Measurements from ENCODE around the gene IKBKE. TPM values are rescaled to one million over a fixed set of nuclear protein-coding genes. Genes with fewer than 3 reads are reported as not detected.

The IKBKE gene
- polyA plus RNA-seq, 1 donor from 2014 or later: not detected

DNA sequence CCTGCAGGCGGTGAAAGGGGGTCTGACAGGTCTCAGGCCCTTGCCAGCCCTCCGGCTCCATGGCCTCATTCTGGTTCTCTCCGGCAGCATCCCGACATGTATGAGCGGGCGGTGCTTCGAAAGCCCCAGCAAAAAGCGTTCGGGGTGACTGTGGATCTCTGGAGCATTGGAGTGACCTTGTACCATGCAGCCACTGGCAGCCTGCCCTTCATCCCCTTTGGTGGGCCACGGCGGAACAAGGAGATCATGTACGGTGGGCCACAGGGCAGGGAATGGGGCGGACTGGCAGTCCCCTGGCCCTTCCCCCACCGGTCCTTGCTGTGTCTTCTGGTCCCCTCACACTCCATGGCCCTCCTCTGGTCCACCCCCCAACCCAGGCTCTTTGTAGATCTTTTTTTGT, 6.3 kb downstream of the IKBKE start:
- H3K4me3 ChIP-seq (ENCODE audit: low read length): no peak overlapping the region
- H3K79me2 ChIP-seq (replicated peaks; ENCODE audit: insufficient read depth, low read length): no peaks in the 10 kb centered on the region
- H3K4me2 ChIP-seq (ENCODE audit: low read length): no peak overlapping the region
- H2AFZ ChIP-seq (ENCODE audit: low read depth, low read length): no peak overlapping the region
- H3K9me2 ChIP-seq (ENCODE audit: insufficient read depth, low read length): no peaks in the 10 kb centered on the region
- no peaks in the 10 kb centered on the region for H3K27me3 ChIP-seq (ENCODE audit: insufficient read depth, low read depth, low read length)
- H3F3A ChIP-seq (ENCODE audit: insufficient read depth, low read length, poor library complexity, severe bottlenecking): no peaks in the 10 kb centered on the region
- H3K9ac ChIP-seq (ENCODE audit: low read length): no peak overlapping the region
- H4K20me1 ChIP-seq (ENCODE audit: insufficient read depth): no peaks in the 10 kb centered on the region
- no peaks in the 10 kb centered on the region for H3K36me3 ChIP-seq (ENCODE audit: insufficient read depth, low read length)
- H3K27ac ChIP-seq (ENCODE audit: low read length): no peak overlapping the region
- TF ChIP-seq, protein P1, sequence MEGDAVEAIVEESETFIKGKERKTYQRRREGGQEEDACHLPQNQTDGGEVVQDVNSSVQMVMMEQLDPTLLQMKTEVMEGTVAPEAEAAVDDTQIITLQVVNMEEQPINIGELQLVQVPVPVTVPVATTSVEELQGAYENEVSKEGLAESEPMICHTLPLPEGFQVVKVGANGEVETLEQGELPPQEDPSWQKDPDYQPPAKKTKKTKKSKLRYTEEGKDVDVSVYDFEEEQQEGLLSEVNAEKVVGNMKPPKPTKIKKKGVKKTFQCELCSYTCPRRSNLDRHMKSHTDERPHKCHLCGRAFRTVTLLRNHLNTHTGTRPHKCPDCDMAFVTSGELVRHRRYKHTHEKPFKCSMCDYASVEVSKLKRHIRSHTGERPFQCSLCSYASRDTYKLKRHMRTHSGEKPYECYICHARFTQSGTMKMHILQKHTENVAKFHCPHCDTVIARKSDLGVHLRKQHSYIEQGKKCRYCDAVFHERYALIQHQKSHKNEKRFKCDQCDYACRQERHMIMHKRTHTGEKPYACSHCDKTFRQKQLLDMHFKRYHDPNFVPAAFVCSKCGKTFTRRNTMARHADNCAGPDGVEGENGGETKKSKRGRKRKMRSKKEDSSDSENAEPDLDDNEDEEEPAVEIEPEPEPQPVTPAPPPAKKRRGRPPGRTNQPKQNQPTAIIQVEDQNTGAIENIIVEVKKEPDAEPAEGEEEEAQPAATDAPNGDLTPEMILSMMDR (IDR thresholded peaks at IDR 0.05; ENCODE audit: poor library complexity, severe bottlenecking): no peak
- TF ChIP-seq MXI1 (conservative IDR thresholded peaks at IDR 0.05; ENCODE audit: poor library complexity, severe bottlenecking) (no peak), EP300 (conservative IDR thresholded peaks at IDR 0.05; ENCODE audit: poor library complexity, severe bottlenecking) (no peak), TAF1 (IDR thresholded peaks at IDR 0.05; ENCODE audit: low read depth) (no peak), EZH2 (IDR thresholded peaks at IDR 0.05; ENCODE audit: borderline replicate concordance, insufficient read depth, low read length, poor library complexity, severe bottlenecking) (no peak), SMC3 (conservative IDR thresholded peaks at IDR 0.05; ENCODE audit: poor library complexity) (no peak), POLR2AphosphoS5 (IDR thresholded peaks at IDR 0.05) (no peak), RAD21 (conservative IDR thresholded peaks at IDR 0.05) (no peak)
- TF ChIP-seq, protein P2, sequence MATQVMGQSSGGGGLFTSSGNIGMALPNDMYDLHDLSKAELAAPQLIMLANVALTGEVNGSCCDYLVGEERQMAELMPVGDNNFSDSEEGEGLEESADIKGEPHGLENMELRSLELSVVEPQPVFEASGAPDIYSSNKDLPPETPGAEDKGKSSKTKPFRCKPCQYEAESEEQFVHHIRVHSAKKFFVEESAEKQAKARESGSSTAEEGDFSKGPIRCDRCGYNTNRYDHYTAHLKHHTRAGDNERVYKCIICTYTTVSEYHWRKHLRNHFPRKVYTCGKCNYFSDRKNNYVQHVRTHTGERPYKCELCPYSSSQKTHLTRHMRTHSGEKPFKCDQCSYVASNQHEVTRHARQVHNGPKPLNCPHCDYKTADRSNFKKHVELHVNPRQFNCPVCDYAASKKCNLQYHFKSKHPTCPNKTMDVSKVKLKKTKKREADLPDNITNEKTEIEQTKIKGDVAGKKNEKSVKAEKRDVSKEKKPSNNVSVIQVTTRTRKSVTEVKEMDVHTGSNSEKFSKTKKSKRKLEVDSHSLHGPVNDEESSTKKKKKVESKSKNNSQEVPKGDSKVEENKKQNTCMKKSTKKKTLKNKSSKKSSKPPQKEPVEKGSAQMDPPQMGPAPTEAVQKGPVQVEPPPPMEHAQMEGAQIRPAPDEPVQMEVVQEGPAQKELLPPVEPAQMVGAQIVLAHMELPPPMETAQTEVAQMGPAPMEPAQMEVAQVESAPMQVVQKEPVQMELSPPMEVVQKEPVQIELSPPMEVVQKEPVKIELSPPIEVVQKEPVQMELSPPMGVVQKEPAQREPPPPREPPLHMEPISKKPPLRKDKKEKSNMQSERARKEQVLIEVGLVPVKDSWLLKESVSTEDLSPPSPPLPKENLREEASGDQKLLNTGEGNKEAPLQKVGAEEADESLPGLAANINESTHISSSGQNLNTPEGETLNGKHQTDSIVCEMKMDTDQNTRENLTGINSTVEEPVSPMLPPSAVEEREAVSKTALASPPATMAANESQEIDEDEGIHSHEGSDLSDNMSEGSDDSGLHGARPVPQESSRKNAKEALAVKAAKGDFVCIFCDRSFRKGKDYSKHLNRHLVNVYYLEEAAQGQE (IDR thresholded peaks at IDR 0.05; ENCODE audit: borderline replicate concordance): no peak
- H3K9me3 ChIP-seq (ENCODE audit: low read length): no peaks in the 10 kb centered on the region

DNA sequence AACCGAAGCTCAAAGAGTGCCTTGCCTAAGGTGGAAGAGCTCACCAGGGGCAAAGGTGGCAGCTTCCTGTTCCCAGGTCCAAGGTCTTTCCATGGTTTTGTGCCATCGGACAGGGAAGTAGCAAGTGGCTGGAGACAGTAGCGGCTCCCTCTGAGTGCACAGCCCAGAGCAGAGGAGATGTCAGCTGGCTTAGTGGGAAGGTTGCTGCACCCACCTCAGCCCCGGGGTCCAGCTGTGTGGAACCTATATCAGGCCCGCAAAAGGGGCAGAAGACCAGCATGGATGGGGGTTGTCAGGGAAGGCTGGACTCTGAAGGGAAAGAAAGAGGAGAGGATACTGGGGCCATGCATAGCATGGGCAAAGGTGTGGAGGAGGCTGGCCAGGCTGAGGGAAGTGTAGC, 6.8 kb downstream of the IKBKE start:
- TF ChIP-seq, protein P2 (IDR thresholded peaks at IDR 0.05; ENCODE audit: borderline replicate concordance): no peak
- TF ChIP-seq, protein P1 (IDR thresholded peaks at IDR 0.05; ENCODE audit: poor library complexity, severe bottlenecking): no peak
- TF ChIP-seq RAD21 (conservative IDR thresholded peaks at IDR 0.05): no peak
- no peak for TF ChIP-seq TAF1 (IDR thresholded peaks at IDR 0.05; ENCODE audit: low read depth)
- no peak for TF ChIP-seq POLR2AphosphoS5 (IDR thresholded peaks at IDR 0.05)
- no peak for TF ChIP-seq MXI1 (conservative IDR thresholded peaks at IDR 0.05; ENCODE audit: poor library complexity, severe bottlenecking)
- TF ChIP-seq EP300 (conservative IDR thresholded peaks at IDR 0.05; ENCODE audit: poor library complexity, severe bottlenecking): no peak
- no peak for TF ChIP-seq EZH2 (IDR thresholded peaks at IDR 0.05; ENCODE audit: borderline replicate concordance, insufficient read depth, low read length, poor library complexity, severe bottlenecking)
- TF ChIP-seq SMC3 (conservative IDR thresholded peaks at IDR 0.05; ENCODE audit: poor library complexity): no peak
- Histone ChIP-seq H3K9ac (ENCODE audit: low read length) (no peak overlapping the region), H3K79me2 (replicated peaks; ENCODE audit: insufficient read depth, low read length) (no peaks in the 10 kb centered on the region), H4K20me1 (ENCODE audit: insufficient read depth) (no peaks in the 10 kb centered on the region), H3K9me3 (ENCODE audit: low read length) (no peaks in the 10 kb centered on the region), H3F3A (ENCODE audit: insufficient read depth, low read length, poor library complexity, severe bottlenecking) (no peaks in the 10 kb centered on the region), H2AFZ (ENCODE audit: low read depth, low read length) (no peak overlapping the region), H3K9me2 (ENCODE audit: insufficient read depth, low read length) (no peaks in the 10 kb centered on the region), H3K4me3 (ENCODE audit: low read length) (no peak overlapping the region), H3K4me2 (ENCODE audit: low read length) (no peak overlapping the region), H3K27me3 (ENCODE audit: insufficient read depth, low read depth, low read length) (no peaks in the 10 kb centered on the region), H3K27ac (ENCODE audit: low read length) (no peak overlapping the region), H3K36me3 (ENCODE audit: insufficient read depth, low read length) (no peaks in the 10 kb centered on the region)
